ENCODE results near the gene MAPK10.

The MAPK10 gene

DNA sequence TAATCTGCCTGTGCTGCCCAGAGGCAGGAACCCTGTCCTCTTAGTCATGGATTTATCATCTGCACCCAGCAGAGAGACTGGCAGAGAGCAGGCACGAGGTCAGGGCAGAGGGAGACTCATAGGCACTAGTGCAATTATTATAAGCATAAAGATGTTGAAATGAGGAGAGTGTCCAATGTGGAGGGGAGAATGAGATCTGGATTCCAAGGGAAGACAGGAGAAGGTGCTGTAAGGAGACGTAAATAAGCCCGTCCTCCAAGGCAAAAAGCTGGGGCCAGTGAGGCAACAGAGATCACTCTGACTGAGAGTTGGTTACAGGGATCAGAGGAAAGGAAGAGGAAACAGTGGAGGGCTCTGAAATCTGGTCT, 406.2 kb downstream of the MAPK10 start:
- 0 out of 2 replicates have a peak overlapping the region, but pooled peaks have one; percentile 4 for H3K27ac ChIP-seq (ENCODE audit: low read length)
- H2AFZ ChIP-seq (ENCODE audit: low read depth, low read length), result no peak overlapping the region

DNA sequence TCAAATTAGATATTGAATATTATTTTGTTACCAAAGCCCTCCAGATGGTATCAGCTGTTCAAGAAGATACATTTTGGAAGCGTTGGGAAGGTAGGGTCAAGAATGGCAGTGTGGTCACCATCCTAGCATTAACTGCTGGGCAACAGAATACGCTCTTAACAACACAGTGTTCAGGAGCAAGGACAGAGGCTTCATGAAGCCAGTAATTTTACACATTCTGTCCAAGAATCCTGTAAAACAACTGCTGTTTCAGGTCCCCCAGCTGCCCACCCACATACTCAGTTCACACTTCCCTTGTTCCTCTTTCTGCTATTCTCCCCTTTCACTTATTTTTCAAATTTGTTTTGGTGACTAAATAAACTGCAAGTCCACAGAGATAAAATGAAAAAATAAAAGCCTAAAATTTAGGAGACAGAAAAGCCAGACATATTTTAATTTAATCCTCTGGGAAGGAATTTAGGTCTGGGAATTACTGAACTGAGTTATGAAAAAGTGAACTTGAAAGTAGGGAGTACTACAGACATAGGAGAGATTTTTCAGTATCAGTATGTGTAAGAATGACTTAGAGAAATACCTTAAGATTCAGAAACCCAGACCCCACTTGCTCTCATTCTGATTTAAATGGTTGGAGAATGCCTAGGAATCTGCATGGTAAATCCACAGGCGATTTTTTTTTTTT, 406.7 kb downstream of the MAPK10 start:
- no peak overlapping the region for H3K9ac ChIP-seq (ENCODE audit: low read length)
- H3K27me3 ChIP-seq (ENCODE audit: low read depth, low read length), result no peaks in the 10 kb centered on the region
- H3K9me3 ChIP-seq (ENCODE audit: insufficient read depth, low read length), result no peaks in the 10 kb centered on the region
- peaks cover 3% of the 10 kb centered on the region for H3K36me3 ChIP-seq (replicated peaks; ENCODE audit: low read depth, low read length)
- no peak for TF ChIP-seq EZH2phosphoT487 (IDR thresholded peaks at IDR 0.05; ENCODE audit: low read depth)
- TF ChIP-seq, protein P1, sequence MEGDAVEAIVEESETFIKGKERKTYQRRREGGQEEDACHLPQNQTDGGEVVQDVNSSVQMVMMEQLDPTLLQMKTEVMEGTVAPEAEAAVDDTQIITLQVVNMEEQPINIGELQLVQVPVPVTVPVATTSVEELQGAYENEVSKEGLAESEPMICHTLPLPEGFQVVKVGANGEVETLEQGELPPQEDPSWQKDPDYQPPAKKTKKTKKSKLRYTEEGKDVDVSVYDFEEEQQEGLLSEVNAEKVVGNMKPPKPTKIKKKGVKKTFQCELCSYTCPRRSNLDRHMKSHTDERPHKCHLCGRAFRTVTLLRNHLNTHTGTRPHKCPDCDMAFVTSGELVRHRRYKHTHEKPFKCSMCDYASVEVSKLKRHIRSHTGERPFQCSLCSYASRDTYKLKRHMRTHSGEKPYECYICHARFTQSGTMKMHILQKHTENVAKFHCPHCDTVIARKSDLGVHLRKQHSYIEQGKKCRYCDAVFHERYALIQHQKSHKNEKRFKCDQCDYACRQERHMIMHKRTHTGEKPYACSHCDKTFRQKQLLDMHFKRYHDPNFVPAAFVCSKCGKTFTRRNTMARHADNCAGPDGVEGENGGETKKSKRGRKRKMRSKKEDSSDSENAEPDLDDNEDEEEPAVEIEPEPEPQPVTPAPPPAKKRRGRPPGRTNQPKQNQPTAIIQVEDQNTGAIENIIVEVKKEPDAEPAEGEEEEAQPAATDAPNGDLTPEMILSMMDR (IDR thresholded peaks at IDR 0.05; ENCODE audit: low read depth, low read length), result no peak
- H3K4me1 ChIP-seq (ENCODE audit: low read length), result peaks cover 17% of the 10 kb centered on the region
- H3K27ac ChIP-seq (ENCODE audit: low read length), result 0 out of 2 replicates have a peak overlapping the region, but pooled peaks have one; percentile 4
- peaks cover 5% of the 10 kb centered on the region; the same call in 1 of the 2 replicates for H3K79me2 ChIP-seq (ENCODE audit: low read length)
- H3K4me2 ChIP-seq (ENCODE audit: low read length), result peak overlapping the region; percentile 54
- H2AFZ ChIP-seq (ENCODE audit: low read depth, low read length), result no peak overlapping the region
- H3K4me3 ChIP-seq (ENCODE audit: low read length), result peak overlapping the region; percentile 11; the same call in 1 of the 2 replicates
- peaks cover 32% of the 10 kb centered on the region for H4K20me1 ChIP-seq (ENCODE audit: insufficient read depth, low read length)

More for the DNA sequence above, 406.2 kb downstream of the MAPK10 start:
- TF ChIP-seq, protein P1 (IDR thresholded peaks at IDR 0.05; ENCODE audit: low read depth, low read length), result no peak
- no peak for TF ChIP-seq EZH2phosphoT487 (IDR thresholded peaks at IDR 0.05; ENCODE audit: low read depth)
- Histone ChIP-seq H3K4me1 (ENCODE audit: low read length) (peaks cover 17% of the 10 kb centered on the region), H3K36me3 (replicated peaks; ENCODE audit: low read depth, low read length) (peaks cover 3% of the 10 kb centered on the region), H3K27me3 (ENCODE audit: low read depth, low read length) (no peaks in the 10 kb centered on the region), H3K4me3 (ENCODE audit: low read length) (peak overlapping the region; percentile 11; the same call in 1 of the 2 replicates), H3K9me3 (ENCODE audit: insufficient read depth, low read length) (no peaks in the 10 kb centered on the region), H3K9ac (ENCODE audit: low read length) (no peak overlapping the region), H4K20me1 (ENCODE audit: insufficient read depth, low read length) (peaks cover 29% of the 10 kb centered on the region), H3K79me2 (ENCODE audit: low read length) (peaks cover 5% of the 10 kb centered on the region; the same call in 1 of the 2 replicates), H3K4me2 (ENCODE audit: low read length) (peak overlapping the region; percentile 54)

DNA sequence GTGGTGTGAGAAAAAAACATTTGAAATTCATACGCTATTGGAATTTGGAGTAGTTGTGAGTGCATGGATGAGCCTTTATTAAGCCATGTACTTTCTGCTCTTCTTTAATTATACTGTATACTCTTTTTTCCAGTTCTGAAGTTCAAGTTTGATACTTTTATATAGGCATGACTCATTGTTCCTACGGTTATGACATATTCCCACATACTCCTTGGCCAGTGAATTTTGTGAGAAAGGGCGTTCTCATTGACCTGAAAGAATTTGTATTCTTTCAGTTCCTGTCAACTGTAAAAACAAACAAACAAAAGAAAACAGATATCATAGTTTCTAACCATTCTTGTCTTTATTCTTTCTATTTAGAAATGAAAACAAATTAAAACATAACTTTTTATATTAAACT, 407.3 kb downstream of the MAPK10 start:
- H3K9me3 ChIP-seq (ENCODE audit: insufficient read depth, low read length), result no peaks in the 10 kb centered on the region
- H3K36me3 ChIP-seq (replicated peaks; ENCODE audit: low read depth, low read length), result peaks cover 3% of the 10 kb centered on the region
- H3K4me2 ChIP-seq (ENCODE audit: low read length), result no peak overlapping the region
- no peak overlapping the region for H3K9ac ChIP-seq (ENCODE audit: low read length)
- peaks cover 5% of the 10 kb centered on the region; the same call in 1 of the 2 replicates for H3K79me2 ChIP-seq (ENCODE audit: low read length)
- peaks cover 17% of the 10 kb centered on the region for H3K4me1 ChIP-seq (ENCODE audit: low read length)
- H2AFZ ChIP-seq (ENCODE audit: low read depth, low read length), result no peak overlapping the region
- H3K27me3 ChIP-seq (ENCODE audit: low read depth, low read length), result no peaks in the 10 kb centered on the region
- no peak overlapping the region for H3K27ac ChIP-seq (ENCODE audit: low read length)
- no peak overlapping the region for H3K4me3 ChIP-seq (ENCODE audit: low read length)
- TF ChIP-seq, protein P1 (IDR thresholded peaks at IDR 0.05; ENCODE audit: low read depth, low read length), result no peak
- no peak for TF ChIP-seq EZH2phosphoT487 (IDR thresholded peaks at IDR 0.05; ENCODE audit: low read depth)
- H4K20me1 ChIP-seq (ENCODE audit: insufficient read depth, low read length), result peaks cover 32% of the 10 kb centered on the region

DNA sequence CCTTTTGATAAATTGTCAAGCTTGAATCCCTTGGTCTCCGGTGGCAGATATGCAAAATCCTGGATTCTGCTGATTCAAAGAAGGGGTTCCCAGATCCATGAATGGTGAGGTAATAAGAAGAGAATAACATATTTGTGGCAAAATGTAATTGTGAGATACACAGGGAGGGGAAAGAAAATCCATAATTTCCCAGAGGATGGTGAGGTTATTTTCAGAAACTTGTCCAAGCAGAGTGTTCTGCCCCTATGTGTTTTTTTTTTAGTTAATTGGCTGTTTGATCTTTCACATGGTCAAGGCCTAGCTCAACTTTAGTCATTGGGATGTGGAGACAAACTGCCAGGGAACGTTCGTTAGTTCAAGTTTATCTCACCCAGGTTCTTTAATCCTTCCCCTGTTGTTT, 408.8 kb downstream of the MAPK10 start:
- Histone ChIP-seq H3K9me3 (ENCODE audit: insufficient read depth, low read length) (no peaks in the 10 kb centered on the region), H2AFZ (ENCODE audit: low read depth, low read length) (no peak overlapping the region), H3K27ac (ENCODE audit: low read length) (no peak overlapping the region), H3K4me1 (ENCODE audit: low read length) (peaks cover 17% of the 10 kb centered on the region), H3K36me3 (replicated peaks; ENCODE audit: low read depth, low read length) (peaks cover 3% of the 10 kb centered on the region), H4K20me1 (ENCODE audit: insufficient read depth, low read length) (peaks cover 42% of the 10 kb centered on the region), H3K4me3 (ENCODE audit: low read length) (no peak overlapping the region), H3K79me2 (ENCODE audit: low read length) (peaks cover 18% of the 10 kb centered on the region; the same call in 1 of the 2 replicates), H3K27me3 (ENCODE audit: low read depth, low read length) (no peaks in the 10 kb centered on the region), H3K9ac (ENCODE audit: low read length) (no peak overlapping the region), H3K4me2 (ENCODE audit: low read length) (no peak overlapping the region)
- TF ChIP-seq, protein P1 (IDR thresholded peaks at IDR 0.05; ENCODE audit: low read depth, low read length), result no peak
- no peak for TF ChIP-seq EZH2phosphoT487 (IDR thresholded peaks at IDR 0.05; ENCODE audit: low read depth)
